GM12875 (cell line): ENCODE data around the gene PLEKHA7.

Source experiments
- H3K4me3 ChIP-seq: one replicate; pipeline ENCODE4 v1.5.1; 2011; ENCODE audit warnings: low read depth, low read length, control low read depth
- TF ChIP-seq, protein P1 (sequence below): IDR thresholded peaks from 2 replicates; pipeline ENCODE4 v1.5.1; 2011; ENCODE audit warnings: low read depth, mild to moderate bottlenecking, control low read depth, inconsistent platforms, low read length, moderate library complexity, borderline replicate concordance; ENCODE audit not compliant: insufficient read depth

PLEKHA7 gene

GRCh38 chr11:16857186-16857585 is 157.0 kb downstream of the PLEKHA7 start:
- no peak overlapping the region for H3K4me3 ChIP-seq
- TF ChIP-seq, protein P1, sequence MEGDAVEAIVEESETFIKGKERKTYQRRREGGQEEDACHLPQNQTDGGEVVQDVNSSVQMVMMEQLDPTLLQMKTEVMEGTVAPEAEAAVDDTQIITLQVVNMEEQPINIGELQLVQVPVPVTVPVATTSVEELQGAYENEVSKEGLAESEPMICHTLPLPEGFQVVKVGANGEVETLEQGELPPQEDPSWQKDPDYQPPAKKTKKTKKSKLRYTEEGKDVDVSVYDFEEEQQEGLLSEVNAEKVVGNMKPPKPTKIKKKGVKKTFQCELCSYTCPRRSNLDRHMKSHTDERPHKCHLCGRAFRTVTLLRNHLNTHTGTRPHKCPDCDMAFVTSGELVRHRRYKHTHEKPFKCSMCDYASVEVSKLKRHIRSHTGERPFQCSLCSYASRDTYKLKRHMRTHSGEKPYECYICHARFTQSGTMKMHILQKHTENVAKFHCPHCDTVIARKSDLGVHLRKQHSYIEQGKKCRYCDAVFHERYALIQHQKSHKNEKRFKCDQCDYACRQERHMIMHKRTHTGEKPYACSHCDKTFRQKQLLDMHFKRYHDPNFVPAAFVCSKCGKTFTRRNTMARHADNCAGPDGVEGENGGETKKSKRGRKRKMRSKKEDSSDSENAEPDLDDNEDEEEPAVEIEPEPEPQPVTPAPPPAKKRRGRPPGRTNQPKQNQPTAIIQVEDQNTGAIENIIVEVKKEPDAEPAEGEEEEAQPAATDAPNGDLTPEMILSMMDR = no peak

- H3K4me3 ChIP-seq = no peak overlapping the region
- TF ChIP-seq, protein P1 = no peak
Observed at GRCh38 chr11:16856022-16856471, 158.2 kb downstream of the PLEKHA7 start.

- no peak overlapping the region for H3K4me3 ChIP-seq
- TF ChIP-seq, protein P1 = no peak
Observed at GRCh38 chr11:16854979-16855378, 159.2 kb downstream of the PLEKHA7 start.

DNA sequence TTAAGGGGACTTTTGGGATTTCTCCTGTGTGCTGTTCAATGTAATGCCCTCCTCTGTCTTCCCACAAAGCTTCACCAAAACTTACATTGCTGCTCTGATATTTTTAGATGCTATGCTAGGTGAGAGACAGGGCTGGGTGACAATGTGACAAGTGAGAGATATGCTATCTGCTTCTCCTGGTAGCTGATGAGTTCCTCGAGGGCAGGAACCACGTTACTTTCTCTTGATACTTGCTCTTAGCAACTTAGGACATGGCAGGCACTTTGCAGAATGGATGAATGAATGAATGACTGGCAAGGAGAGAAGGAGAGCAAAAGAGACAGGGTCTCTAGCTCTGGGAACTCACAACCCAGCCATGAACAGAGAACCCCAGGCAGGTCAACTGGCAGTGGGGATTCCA is 160.4 kb downstream of the PLEKHA7 start:
- H3K4me3 ChIP-seq = no peak overlapping the region
- TF ChIP-seq, protein P1 = no peak

- TF ChIP-seq, protein P1 = no peak
- H3K4me3 ChIP-seq = no peak overlapping the region
Observed at GRCh38 chr11:16853266-16853665, 160.9 kb downstream of the PLEKHA7 start.

- H3K4me3 ChIP-seq = no peak overlapping the region
- TF ChIP-seq, protein P1 = no peak
Observed at GRCh38 chr11:16846305-16846704, 167.9 kb downstream of the PLEKHA7 start.

DNA sequence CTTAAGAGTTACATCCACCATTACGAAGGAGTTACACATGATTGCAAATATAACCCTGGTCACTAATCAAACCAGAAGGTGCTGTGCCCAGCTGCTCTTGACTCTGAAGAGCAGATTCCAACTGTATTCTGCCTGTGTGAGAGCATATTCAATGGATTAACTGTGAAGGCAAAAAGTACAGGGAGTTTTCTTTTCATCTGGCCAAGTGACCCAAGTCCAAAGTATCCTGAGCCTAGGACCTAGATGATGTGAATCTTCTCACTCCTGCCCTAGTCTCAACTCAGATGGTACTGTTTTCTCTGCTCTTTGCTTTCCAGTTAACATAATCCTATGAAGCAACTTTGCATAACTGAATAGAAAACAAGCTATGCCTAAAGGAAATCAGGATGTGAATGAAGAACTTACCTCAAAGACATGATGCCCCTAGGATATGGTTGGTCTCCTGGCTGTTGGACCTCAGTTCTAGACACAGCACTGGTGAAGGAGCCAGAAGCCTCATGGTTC is 169.9 kb downstream of the PLEKHA7 start:
- TF ChIP-seq, protein P1 = no peak
- H3K4me3 ChIP-seq = no peak overlapping the region
